OCI-LY1 (cell line): ENCODE results near the gene SNRNP48.

ENCODE experiments used
- H2AFZ ChIP-seq: fragments of 200-600 bp; sonication (generic), shearing (Covaris generic); 2 replicates; pipeline ENCODE4 v1.6.0; 2014; ENCODE audit warnings: antibody characterized with exemption, mild to moderate bottlenecking, low read length
- H3F3A ChIP-seq: fragments of 200-600 bp; sonication (generic), shearing (Covaris generic); 2 replicates; pipeline ENCODE4 v1.6.0; 2014; ENCODE audit warnings: mild to moderate bottlenecking, antibody characterized with exemption, low read length, moderate library complexity; ENCODE audit not compliant: insufficient read depth
- H3K27ac ChIP-seq: fragments of 200-600 bp; sonication (generic); 2 replicates; pipeline ENCODE4 v1.5.1; 2014; ENCODE audit warnings: low read length, mixed run types, mild to moderate bottlenecking, low read depth; ENCODE audit not compliant: poor library complexity, severe bottlenecking
- H3K27me3 ChIP-seq: fragments of 200-600 bp; sonication (generic); 2 replicates; pipeline ENCODE4 v1.6.0; 2014; ENCODE audit warnings: antibody characterized with exemption, mild to moderate bottlenecking, low read length, moderate library complexity; ENCODE audit not compliant: insufficient read depth
- H3K36me3 ChIP-seq: fragments of 200-600 bp; sonication (generic); 2 replicates; pipeline ENCODE4 v1.6.1; 2014; ENCODE audit warnings: mild to moderate bottlenecking, antibody characterized with exemption, low read length, moderate library complexity, mixed read lengths; ENCODE audit not compliant: insufficient read depth
- H3K4me1 ChIP-seq: fragments of 200-600 bp; sonication (generic); 2 replicates; pipeline ENCODE4 v1.5.1; 2014; ENCODE audit warnings: mild to moderate bottlenecking, low read length, moderate library complexity; ENCODE audit not compliant: insufficient read depth, severe bottlenecking
- H3K4me2 ChIP-seq: fragments of 200-600 bp; sonication (generic), shearing (Covaris generic); 2 replicates; pipeline ENCODE4 v1.6.1; 2014; ENCODE audit warnings: low read length
- H3K4me3 ChIP-seq: fragments of 200-600 bp; sonication (generic); 2 replicates; pipeline ENCODE4 v1.5.1; 2014; ENCODE audit warnings: low read length, low read depth, mild to moderate bottlenecking, mixed read lengths; ENCODE audit not compliant: poor library complexity, severe bottlenecking
- H3K79me2 ChIP-seq: fragments of 200-600 bp; shearing (Covaris generic); 2 replicates; pipeline ENCODE4 v1.6.1; 2016; ENCODE audit warnings: mixed run types, low read length, mixed read lengths; ENCODE audit not compliant: insufficient read depth
- H3K9ac ChIP-seq: fragments of 200-600 bp; sonication (generic), shearing (Covaris generic); 2 replicates; pipeline ENCODE4 v1.6.1; 2014; ENCODE audit warnings: mild to moderate bottlenecking, low read length, mixed read lengths
- H3K9me2 ChIP-seq: fragments of 200-600 bp; sonication (generic), shearing (Covaris generic); 2 replicates; pipeline ENCODE4 v1.6.1; 2014; ENCODE audit warnings: low read depth, mild to moderate bottlenecking, low read length, mixed read lengths
- H3K9me3 ChIP-seq: fragments of 200-600 bp; shearing (Covaris generic); 2 replicates; pipeline ENCODE4 v1.6.1; 2014; ENCODE audit warnings: low read length, mixed read lengths
- H4K20me1 ChIP-seq: fragments of 200-600 bp; sonication (generic), shearing (Covaris generic); 2 replicates; pipeline ENCODE4 v1.6.0; 2016; ENCODE audit warnings: mild to moderate bottlenecking, low read length; ENCODE audit not compliant: insufficient read depth
- CTCF ChIP-seq: fragments of 200-600 bp; sonication (generic), shearing (Covaris generic); IDR thresholded peaks from 2 replicates; pipeline ENCODE4 v1.5.1; 2017; ENCODE audit warnings: mild to moderate bottlenecking, antibody characterized with exemption, low read length, moderate library complexity, mixed read lengths
- EZH2 ChIP-seq: fragments of 200-600 bp; sonication (generic), shearing (Covaris generic); IDR thresholded peaks from 2 replicates; pipeline ENCODE4 v1.8.0; 2017; ENCODE audit warnings: borderline replicate concordance, mixed run types, mild to moderate bottlenecking, antibody characterized with exemption, low read length, moderate library complexity, mixed read lengths

The SNRNP48 gene

DNA sequence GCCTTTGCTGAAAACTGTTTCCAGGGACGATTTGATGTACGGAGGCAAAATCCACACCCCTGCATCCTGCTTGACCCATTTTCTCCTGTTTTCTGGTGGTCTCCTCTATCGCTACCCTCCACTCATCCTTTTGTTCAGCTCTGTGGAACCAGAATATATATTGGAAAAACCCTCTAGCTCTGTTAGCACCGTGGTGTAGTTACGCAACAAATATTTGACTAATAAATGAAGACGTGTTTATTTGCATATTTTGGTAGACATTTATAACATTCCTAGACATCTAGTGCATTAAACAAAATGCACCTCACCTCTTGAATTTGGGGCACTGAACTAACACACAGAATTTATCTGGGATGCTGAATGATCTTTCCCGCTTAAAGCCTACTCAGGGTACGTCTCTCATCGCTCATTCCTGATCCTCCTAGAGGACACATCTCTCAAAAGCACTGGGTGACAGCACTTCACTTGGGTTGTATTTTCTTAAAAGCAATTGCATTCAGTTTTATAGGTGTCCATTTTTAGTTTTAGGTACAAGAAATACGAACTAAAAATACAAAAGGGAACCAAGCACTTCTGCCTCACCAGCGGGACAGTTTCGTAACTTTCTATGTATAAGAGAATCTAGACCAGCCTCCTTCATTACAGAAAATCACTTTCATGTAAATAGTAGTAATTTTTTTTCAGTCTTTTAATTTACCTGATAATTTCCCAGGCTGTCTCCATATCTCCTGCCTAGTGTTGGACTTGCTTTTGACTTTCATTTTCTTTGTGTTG is 59.2 kb downstream of the SNRNP48 start:
- H3K27me3 ChIP-seq: peaks cover 9% of the 10 kb centered on the region
- no peak overlapping the region for H3K27ac ChIP-seq
- H3K36me3 ChIP-seq: no peaks in the 10 kb centered on the region
- no peaks in the 10 kb centered on the region for H3K4me1 ChIP-seq
- H3K9me2 ChIP-seq: no peaks in the 10 kb centered on the region
- H3K79me2 ChIP-seq: no peaks in the 10 kb centered on the region
- no peak overlapping the region for H3K9ac ChIP-seq
- H3K4me3 ChIP-seq: no peak overlapping the region
- no peak for TF ChIP-seq CTCF
- TF ChIP-seq EZH2: no peak
- H3F3A ChIP-seq: no peaks in the 10 kb centered on the region
- no peak overlapping the region for H2AFZ ChIP-seq
- H3K4me2 ChIP-seq: no peak overlapping the region
- no peaks in the 10 kb centered on the region for H4K20me1 ChIP-seq
- H3K9me3 ChIP-seq: no peaks in the 10 kb centered on the region

DNA sequence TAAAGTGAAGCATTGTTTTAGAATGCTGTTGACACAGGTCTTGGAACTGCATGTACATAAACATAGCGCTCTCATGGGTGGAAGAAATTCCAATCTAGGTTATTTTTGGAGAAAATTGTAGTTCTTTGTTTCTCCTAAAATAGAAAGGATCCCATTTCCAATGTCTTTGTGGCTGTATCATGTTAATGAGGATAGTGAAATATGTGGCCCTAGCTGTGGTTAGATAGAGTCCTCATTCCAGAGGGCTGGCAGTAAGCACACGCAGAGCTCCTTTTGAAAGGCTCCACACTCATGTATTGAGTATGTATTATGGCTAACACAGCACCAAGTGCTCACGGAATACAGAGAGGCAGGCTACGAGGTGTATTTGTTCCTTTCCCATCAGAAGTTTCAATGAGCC is 60.9 kb downstream of the SNRNP48 start:
- Histone ChIP-seq H3K4me1 (no peaks in the 10 kb centered on the region), H3K36me3 (no peaks in the 10 kb centered on the region), H2AFZ (no peak overlapping the region), H3K9me3 (no peaks in the 10 kb centered on the region), H3K4me2 (no peak overlapping the region), H3K9ac (no peak overlapping the region), H4K20me1 (no peaks in the 10 kb centered on the region), H3K9me2 (no peaks in the 10 kb centered on the region), H3K4me3 (no peak overlapping the region), H3K79me2 (no peaks in the 10 kb centered on the region), H3K27me3 (peaks cover 9% of the 10 kb centered on the region), H3F3A (no peaks in the 10 kb centered on the region), H3K27ac (no peak overlapping the region)
- TF ChIP-seq CTCF (no peak), EZH2 (no peak)

DNA sequence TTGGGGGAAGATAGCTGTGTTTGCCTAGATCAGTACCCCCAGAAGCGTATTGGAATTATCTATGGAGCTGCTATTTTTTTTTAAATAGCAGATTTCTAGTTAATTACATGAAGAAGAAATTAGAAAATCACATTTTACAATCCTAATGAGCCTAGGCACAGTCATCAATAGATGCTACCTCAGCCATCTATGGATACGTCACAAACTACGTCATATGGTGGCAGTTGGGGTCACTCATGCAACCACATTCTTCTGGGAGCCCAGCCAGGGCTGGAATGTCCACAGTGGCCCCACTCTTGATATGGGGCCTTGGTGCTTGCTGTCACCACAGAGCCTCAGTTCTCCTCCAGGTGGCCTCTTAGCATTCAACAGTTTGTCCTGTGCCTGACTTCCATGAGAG is 63.0 kb downstream of the SNRNP48 start:
- Histone ChIP-seq H3K79me2 (no peaks in the 10 kb centered on the region), H3K4me3 (no peak overlapping the region), H3F3A (no peaks in the 10 kb centered on the region), H3K9me2 (no peaks in the 10 kb centered on the region), H2AFZ (no peak overlapping the region), H3K27ac (no peak overlapping the region), H3K4me1 (no peaks in the 10 kb centered on the region), H4K20me1 (no peaks in the 10 kb centered on the region), H3K36me3 (no peaks in the 10 kb centered on the region), H3K4me2 (no peak overlapping the region), H3K27me3 (peaks cover 9% of the 10 kb centered on the region), H3K9me3 (no peaks in the 10 kb centered on the region), H3K9ac (no peak overlapping the region)
- TF ChIP-seq CTCF (no peak), EZH2 (no peak)
